Sigmoid colon (tissue), 7 donors: ENCODE results near the gene GLIPR1. TPM values are rescaled to one million over a fixed set of nuclear protein-coding genes. Genes with fewer than 3 reads are reported as not detected.

Source experiments
- DNase-seq: peaks from one replicate; pipeline ENCODE4 v3.0.0-alpha.2; 2019
- H3K27ac ChIP-seq, 4 donors: fragments of 200-600 bp; sonication (generic); one replicate each; pipeline ENCODE4 v1.5.1; 2016 to 2019; ENCODE audit warnings: mild to moderate bottlenecking in 1 of 4
- H3K27me3 ChIP-seq, 3 donors: fragments of 200-600 bp; sonication (generic); one replicate each; pipeline ENCODE4 v1.5.1; 2019; ENCODE audit warnings: mild to moderate bottlenecking in 1 of 3
- H3K36me3 ChIP-seq, 4 donors: fragments of 200-600 bp; sonication (generic); one replicate each; pipeline ENCODE4 v1.5.1; 2016 to 2019
- H3K4me1 ChIP-seq, 4 donors: fragments of 200-600 bp; sonication (generic); one replicate each; pipeline ENCODE4 v1.5.1; 2017 to 2019
- H3K4me3 ChIP-seq, 4 donors: fragments of 200-600 bp; sonication (generic); one replicate each; pipeline ENCODE4 v1.5.1; 2017 to 2019; ENCODE audit warnings: mild to moderate bottlenecking in 2 of 4, moderate library complexity in 1 of 4
- H3K9me3 ChIP-seq, 4 donors: fragments of 200-600 bp in 3 of 4; sonication (generic) in 3 of 4; one replicate each; pipeline versions ENCODE4 v1.5.1 to v1.6.1; 2013 to 2019
- CTCF ChIP-seq, 4 experiments: fragments of 450-650 bp in 3 of 4; fragments of 200-600 bp in 1 of 4; IDR thresholded peaks; one replicate each; pipeline ENCODE4 v1.5.1; 2016 to 2019; ENCODE audit warnings: antibody characterized with exemption in 4 of 4, mild to moderate bottlenecking in 3 of 4, moderate library complexity in 2 of 4
- EP300 ChIP-seq, 4 donors: sonication (generic); formaldehyde crosslinking; IDR thresholded peaks; one replicate each; pipeline ENCODE4 v1.6.1; 2017; ENCODE audit warnings: antibody characterized with exemption in 4 of 4
- POLR2A ChIP-seq, 2 donors: fragments of 450-650 bp; IDR thresholded peaks; one replicate each; pipeline ENCODE4 v1.6.1; 2016; ENCODE audit warnings: antibody characterized with exemption in 2 of 2, mild to moderate bottlenecking in 2 of 2, moderate library complexity in 2 of 2
- POLR2AphosphoS5 ChIP-seq, 4 donors: sonication (generic); formaldehyde crosslinking; IDR thresholded peaks; one replicate each; pipeline ENCODE4 v1.6.1; 2017; ENCODE audit warnings: antibody characterized with exemption in 4 of 4
- WGBS, 2 donors: extraction: QIAGEN DNeasy Blood & Tissue Kit; methylation state at CpG; one replicate each; pipeline ENCODE4 v1.1.7; 2013; 5-methylcytosine and 5-hydroxymethylcytosine counted together
- intact Hi-C: fragments of 100-400 bp; cut with DNase I; formaldehyde crosslinking; loops from one replicate; pipeline ENCODE4 v1.15.1; 2023
- polyA plus RNA-seq, 3 donors: library from polyadenylated mRNA; stranded (reverse); fragments of 200-250 nt; gene quantifications; one replicate each; pipeline ENCODE4 v1.2.3, GENCODE V29; 2013
- total RNA-seq, 4 donors: library from RNA; depleted of rRNA; stranded (reverse); fragments of >200 nt; gene quantifications; one replicate each; pipeline ENCODE4 v1.1.0, GENCODE V29; 2016
- donor health status: healthy with polysubstance abuse.
- donor health status: Bipolar disorder and iron deficiency.
- donor health status: healthy.

GLIPR1 gene
- 10 to 100 TPM; 14.6 to 20.9 (median 17.4) TPM for total RNA-seq
- 10 to 100 TPM in 1 of 3 donors, 1 to 10 TPM in 2; 4.8 to 12.2 (median 6.2) TPM for polyA plus RNA-seq

GRCh38 chr12:75480469-75480949 is at the start of gene GLIPR1:
Gene GLIPR1 (plus strand): TSS chr12:75480755. CDS start chr12:75480881, 126 bp downstream.
- Histone ChIP-seq H3K4me1 (peaks cover 0 to 46% (median 39%) of the 10 kb centered on the region in 4 donors), H3K27ac (peak within 1 kb of the TSS; percentile 74 to 87 (median 76)), H3K36me3 (no peaks in the 10 kb centered on the region), H3K9me3 (no peaks in the 10 kb centered on the region), H3K4me3 (peak within 1 kb of the TSS; percentile 25 to 56 (median 44)), H3K27me3 (no peaks in the 10 kb centered on the region)
- WGBS, 2 donors: 20 to 48% methylated on average over 8 of the region's 8 CpGs
- peak; percentile 92 for DNase-seq
- intact Hi-C loops: loop anchor here (1.0 kb wide), 2 partner anchors 89 to 146 kb away; partner anchors contain the start of genes GLIPR1L1 and GLIPR1L2
- TF ChIP-seq CTCF (IDR thresholded peaks at IDR 0.05) (no peak), EP300 (IDR thresholded peaks at IDR 0.05) (peak in 1 of 4 donors; percentile 25), POLR2AphosphoS5 (IDR thresholded peaks at IDR 0.05) (peak; percentile 77 to 89 (median 84)), POLR2A (IDR thresholded peaks at IDR 0.05) (peak; percentile 25 to 47)

DNA sequence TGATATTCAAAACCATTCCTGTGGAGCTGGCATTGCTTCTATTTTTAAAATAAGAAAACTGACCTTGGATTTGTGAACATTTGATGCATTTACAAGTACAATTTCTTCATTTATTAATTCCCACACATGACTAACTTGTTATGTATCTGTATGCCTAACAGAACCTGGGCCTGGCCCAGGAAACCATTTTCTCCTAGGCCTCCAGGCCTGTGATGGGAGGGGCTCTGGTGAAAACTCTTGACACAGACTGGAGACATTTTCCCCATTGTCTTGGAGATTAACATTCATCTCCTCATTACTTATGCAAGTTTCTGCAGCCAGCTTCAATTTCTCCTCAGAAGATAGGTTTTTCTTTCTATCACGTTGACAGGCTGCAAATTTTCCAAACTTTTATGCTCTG is 47.6 kb upstream of the GLIPR1 start:
- WGBS, 2 donors: 68 to 75% methylated on average over 1 of the region's 1 CpG
- no peak for DNase-seq
- Histone ChIP-seq H3K27me3 (no peaks in the 10 kb centered on the region), H3K27ac (no peak overlapping the region), H3K36me3 (no peaks in the 10 kb centered on the region), H3K4me1 (peaks cover 0 to 6% (median 0%) of the 10 kb centered on the region in 4 donors), H3K9me3 (peaks cover 0 to under 1% (median 0%) of the 10 kb centered on the region in 4 donors), H3K4me3 (no peak overlapping the region)
- intact Hi-C loops: no loop called here
- TF ChIP-seq EP300 (IDR thresholded peaks at IDR 0.05): no peak
- TF ChIP-seq POLR2AphosphoS5 (IDR thresholded peaks at IDR 0.05): no peak
- TF ChIP-seq POLR2A (IDR thresholded peaks at IDR 0.05): no peak
- no peak for TF ChIP-seq CTCF (IDR thresholded peaks at IDR 0.05)

- WGBS, 2 donors: 75 to 77% methylated on average over 2 of the region's 2 CpGs
- H3K27me3 ChIP-seq: no peaks in the 10 kb centered on the region
- no peak for DNase-seq
Observed at GRCh38 chr12:75437564-75437963, 43.0 kb upstream of the GLIPR1 start.

GRCh38 chr12:75438059-75438754 is 42.3 kb upstream of the GLIPR1 start:
- no peaks in the 10 kb centered on the region for H3K27me3 ChIP-seq
- H3K4me3 ChIP-seq: no peak overlapping the region
- no peak overlapping the region for H3K27ac ChIP-seq
- TF ChIP-seq CTCF (IDR thresholded peaks at IDR 0.05) (no peak), POLR2A (IDR thresholded peaks at IDR 0.05) (no peak), EP300 (IDR thresholded peaks at IDR 0.05) (no peak), POLR2AphosphoS5 (IDR thresholded peaks at IDR 0.05) (no peak)
- WGBS, 2 donors: 55 to 60% methylated on average over 4 of the region's 4 CpGs
- H3K4me1 ChIP-seq: no peaks in the 10 kb centered on the region
- no peak for DNase-seq
- intact Hi-C loops: no loop called here
- no peaks in the 10 kb centered on the region for H3K36me3 ChIP-seq
- peaks cover 0 to 4% (median 0%) of the 10 kb centered on the region in 4 donors for H3K9me3 ChIP-seq

More at GRCh38 chr12:75437564-75437963, 43.0 kb upstream of the GLIPR1 start:
- Histone ChIP-seq H3K27ac (no peak overlapping the region), H3K36me3 (no peaks in the 10 kb centered on the region), H3K4me3 (no peak overlapping the region), H3K9me3 (peaks cover 0 to 4% (median 0%) of the 10 kb centered on the region in 4 donors), H3K4me1 (peaks cover 0 to 6% (median 0%) of the 10 kb centered on the region in 4 donors)
- no peak for TF ChIP-seq CTCF (IDR thresholded peaks at IDR 0.05)
- no peak for TF ChIP-seq EP300 (IDR thresholded peaks at IDR 0.05)
- no peak for TF ChIP-seq POLR2A (IDR thresholded peaks at IDR 0.05)
- intact Hi-C loops: no loop called here
